ENCODE results near the gene FOXJ3. TPM values are rescaled to one million over a fixed set of nuclear protein-coding genes. Genes with fewer than 3 reads are reported as not detected.

Gene FOXJ3
- total and polyA plus RNA-seq, 2 donors (not counting 1 experiment from before 2014, with no cell fraction given): 22.6 to 29.5 TPM

- Histone ChIP-seq H3K27me3 (ENCODE audit: control insufficient read depth, insufficient read depth, low read length) (no peaks in the 10 kb centered on the region), H4K20me1 (ENCODE audit: control insufficient read depth, extremely low read depth, insufficient read depth, low read length) (peaks cover 2% of the 10 kb centered on the region), H3K4me1 (ENCODE audit: control insufficient read depth, extremely low read depth, insufficient read depth, low read length) (peaks cover 5% of the 10 kb centered on the region), H3K4me3 (replicated peaks in 1 of 4; ENCODE audit: control extremely low read depth in 1 of 4, insufficient read depth in 1 of 4, low read depth in 3 of 4, low read length in 4 of 4) (no peak overlapping the region), H3K9ac (ENCODE audit: insufficient read depth, low read length) (no peak overlapping the region), H3K27ac (ENCODE audit: insufficient read depth, low read length) (no peak overlapping the region), H3K36me3 (ENCODE audit: control insufficient read depth, insufficient read depth, low read length) (no peaks in the 10 kb centered on the region), H2AFZ (ENCODE audit: low read length) (no peak overlapping the region), H3K4me2 (ENCODE audit: extremely low read depth, insufficient read depth, low read length) (peak overlapping the region; percentile 25), H3K79me2 (ENCODE audit: control insufficient read depth, insufficient read depth, low read length) (no peaks in the 10 kb centered on the region), H3K9me3 (ENCODE audit: control insufficient read depth, insufficient read depth, low read depth, low read length) (no peaks in the 10 kb centered on the region)
- no peak for TF ChIP-seq EZH2 (IDR thresholded peaks at IDR 0.05; ENCODE audit: low read length, missing control alignments)
- DNase-seq (ENCODE audit: low read depth in 2 of 2): peak; percentile 90 to 93
Observed at GRCh38 chr1:42177541-42177981, 157.5 kb downstream of the FOXJ3 start.

GRCh38 chr1:42176902-42177519 is 158.0 kb downstream of the FOXJ3 start:
- no peak overlapping the region for H3K27ac ChIP-seq (ENCODE audit: insufficient read depth, low read length)
- H3K27me3 ChIP-seq (ENCODE audit: control insufficient read depth, insufficient read depth, low read length): no peaks in the 10 kb centered on the region
- peak; percentile 50 to 63 for DNase-seq (ENCODE audit: low read depth in 2 of 2)
- H3K4me3 ChIP-seq (replicated peaks in 1 of 4; ENCODE audit: control extremely low read depth in 1 of 4, insufficient read depth in 1 of 4, low read depth in 3 of 4, low read length in 4 of 4): no peak overlapping the region
- no peaks in the 10 kb centered on the region for H3K9me3 ChIP-seq (ENCODE audit: control insufficient read depth, insufficient read depth, low read depth, low read length)
- peaks cover 2% of the 10 kb centered on the region for H4K20me1 ChIP-seq (ENCODE audit: control insufficient read depth, extremely low read depth, insufficient read depth, low read length)
- peaks cover 5% of the 10 kb centered on the region for H3K4me1 ChIP-seq (ENCODE audit: control insufficient read depth, extremely low read depth, insufficient read depth, low read length)
- H3K4me2 ChIP-seq (ENCODE audit: extremely low read depth, insufficient read depth, low read length): peak overlapping the region; percentile 25
- H3K9ac ChIP-seq (ENCODE audit: insufficient read depth, low read length): no peak overlapping the region
- TF ChIP-seq, protein P1, sequence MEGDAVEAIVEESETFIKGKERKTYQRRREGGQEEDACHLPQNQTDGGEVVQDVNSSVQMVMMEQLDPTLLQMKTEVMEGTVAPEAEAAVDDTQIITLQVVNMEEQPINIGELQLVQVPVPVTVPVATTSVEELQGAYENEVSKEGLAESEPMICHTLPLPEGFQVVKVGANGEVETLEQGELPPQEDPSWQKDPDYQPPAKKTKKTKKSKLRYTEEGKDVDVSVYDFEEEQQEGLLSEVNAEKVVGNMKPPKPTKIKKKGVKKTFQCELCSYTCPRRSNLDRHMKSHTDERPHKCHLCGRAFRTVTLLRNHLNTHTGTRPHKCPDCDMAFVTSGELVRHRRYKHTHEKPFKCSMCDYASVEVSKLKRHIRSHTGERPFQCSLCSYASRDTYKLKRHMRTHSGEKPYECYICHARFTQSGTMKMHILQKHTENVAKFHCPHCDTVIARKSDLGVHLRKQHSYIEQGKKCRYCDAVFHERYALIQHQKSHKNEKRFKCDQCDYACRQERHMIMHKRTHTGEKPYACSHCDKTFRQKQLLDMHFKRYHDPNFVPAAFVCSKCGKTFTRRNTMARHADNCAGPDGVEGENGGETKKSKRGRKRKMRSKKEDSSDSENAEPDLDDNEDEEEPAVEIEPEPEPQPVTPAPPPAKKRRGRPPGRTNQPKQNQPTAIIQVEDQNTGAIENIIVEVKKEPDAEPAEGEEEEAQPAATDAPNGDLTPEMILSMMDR (conservative IDR thresholded peaks at IDR 0.05 in 1 of 2, IDR thresholded peaks at IDR 0.05 in 1 of 2; ENCODE audit: low read depth in 1 of 2, low read length in 2 of 2): peak; percentile 71 to 84
- no peak for TF ChIP-seq EZH2 (IDR thresholded peaks at IDR 0.05; ENCODE audit: low read length, missing control alignments)
- H3K36me3 ChIP-seq (ENCODE audit: control insufficient read depth, insufficient read depth, low read length): no peaks in the 10 kb centered on the region
- H3K79me2 ChIP-seq (ENCODE audit: control insufficient read depth, insufficient read depth, low read length): no peaks in the 10 kb centered on the region
- no peak overlapping the region for H2AFZ ChIP-seq (ENCODE audit: low read length)

- no peak overlapping the region for H3K27ac ChIP-seq (ENCODE audit: insufficient read depth, low read length)
- DNase-seq (ENCODE audit: low read depth in 2 of 2): no peak
- H3K4me3 ChIP-seq (replicated peaks in 1 of 4; ENCODE audit: control extremely low read depth in 1 of 4, insufficient read depth in 1 of 4, low read depth in 3 of 4, low read length in 4 of 4): no peak overlapping the region
- H2AFZ ChIP-seq (ENCODE audit: low read length): no peak overlapping the region
- TF ChIP-seq, protein P1 (conservative IDR thresholded peaks at IDR 0.05 in 1 of 2, IDR thresholded peaks at IDR 0.05 in 1 of 2; ENCODE audit: low read depth in 1 of 2, low read length in 2 of 2): no peak
- TF ChIP-seq EZH2 (IDR thresholded peaks at IDR 0.05; ENCODE audit: low read length, missing control alignments): no peak
- H3K4me1 ChIP-seq (ENCODE audit: control insufficient read depth, extremely low read depth, insufficient read depth, low read length): peaks cover 5% of the 10 kb centered on the region
- no peak overlapping the region for H3K9ac ChIP-seq (ENCODE audit: insufficient read depth, low read length)
- H3K27me3 ChIP-seq (ENCODE audit: control insufficient read depth, insufficient read depth, low read length): no peaks in the 10 kb centered on the region
- H3K36me3 ChIP-seq (ENCODE audit: control insufficient read depth, insufficient read depth, low read length): no peaks in the 10 kb centered on the region
- H3K4me2 ChIP-seq (ENCODE audit: extremely low read depth, insufficient read depth, low read length): no peak overlapping the region
- no peaks in the 10 kb centered on the region for H3K9me3 ChIP-seq (ENCODE audit: control insufficient read depth, insufficient read depth, low read depth, low read length)
- peaks cover 2% of the 10 kb centered on the region for H4K20me1 ChIP-seq (ENCODE audit: control insufficient read depth, extremely low read depth, insufficient read depth, low read length)
- no peaks in the 10 kb centered on the region for H3K79me2 ChIP-seq (ENCODE audit: control insufficient read depth, insufficient read depth, low read length)
Observed at GRCh38 chr1:42175314-42176054, 159.6 kb downstream of the FOXJ3 start.
